ENCODE data around the gene MAT1A. TPM values are rescaled to one million over a fixed set of nuclear protein-coding genes. Genes with fewer than 3 reads are reported as not detected.

The MAT1A gene
- total RNA-seq, 4 donors from 2014 or later = 0.22 to 0.39 (median 0.25) TPM; not detected in 1

DNA sequence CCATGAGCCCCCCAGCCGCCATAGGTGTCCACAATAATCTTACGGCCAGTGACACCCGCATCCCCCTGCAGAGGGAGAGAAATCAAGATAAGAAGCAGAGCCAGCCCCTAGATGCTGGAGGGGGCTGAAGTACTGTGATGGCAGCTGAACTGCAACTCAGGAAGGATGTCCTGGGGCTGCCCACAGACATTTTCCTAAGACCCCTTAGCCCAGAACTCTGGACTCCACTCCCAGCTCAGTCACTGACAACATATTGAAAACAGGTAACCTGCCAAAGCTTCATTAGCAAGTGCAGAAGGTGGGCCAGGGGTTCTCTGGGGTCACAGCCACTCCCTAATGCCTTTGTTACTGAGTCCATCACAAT is 14.3 kb downstream of the MAT1A start:
- 92 to 100% methylated on average over 3 of the region's 3 CpGs for WGBS, 2 donors
- intact Hi-C loops (cut with DNase I) = no loop called here

GRCh38 chr10:80274396-80275134 is 14.9 kb downstream of the MAT1A start:
- no peak overlapping the region for H3K4me3 ChIP-seq (replicated peaks in 1 of 3)
- no peaks in the 10 kb centered on the region for H3K36me3 ChIP-seq
- no peaks in the 10 kb centered on the region for H3K4me1 ChIP-seq
- no peaks in the 10 kb centered on the region for H3K27me3 ChIP-seq
- no peak for TF ChIP-seq POLR2A (IDR thresholded peaks at IDR 0.05)
- no peak for TF ChIP-seq CTCF (IDR thresholded peaks at IDR 0.05)
- H3K27ac ChIP-seq = no peak overlapping the region
- WGBS, 2 donors = 95% methylated on average over 18 of the region's 18 CpGs
- H3K9me3 ChIP-seq = no peaks in the 10 kb centered on the region
- intact Hi-C loops (cut with DNase I) = no loop called here
- DNase-seq = no peak

More for the DNA sequence above, 14.3 kb downstream of the MAT1A start:
- DNase-seq = no peak
- Histone ChIP-seq H3K27me3 (no peaks in the 10 kb centered on the region), H3K4me3 (replicated peaks in 1 of 3) (no peak overlapping the region), H3K36me3 (no peaks in the 10 kb centered on the region), H3K9me3 (no peaks in the 10 kb centered on the region), H3K4me1 (no peaks in the 10 kb centered on the region), H3K27ac (no peak overlapping the region)
- no peak for TF ChIP-seq POLR2A (IDR thresholded peaks at IDR 0.05)
- TF ChIP-seq CTCF (IDR thresholded peaks at IDR 0.05) = no peak

GRCh38 chr10:80273523-80274170 is 15.8 kb downstream of the MAT1A start:
- Histone ChIP-seq H3K27ac (no peak overlapping the region), H3K9me3 (no peaks in the 10 kb centered on the region), H3K36me3 (no peaks in the 10 kb centered on the region), H3K27me3 (no peaks in the 10 kb centered on the region), H3K4me1 (no peaks in the 10 kb centered on the region), H3K4me3 (replicated peaks in 1 of 3) (no peak overlapping the region)
- TF ChIP-seq POLR2A (IDR thresholded peaks at IDR 0.05) = no peak
- no peak for TF ChIP-seq CTCF (IDR thresholded peaks at IDR 0.05)
- intact Hi-C loops (cut with DNase I) = no loop called here
- DNase-seq = no peak
- 85 to 93% methylated on average over 14 of the region's 14 CpGs for WGBS, 2 donors

DNA sequence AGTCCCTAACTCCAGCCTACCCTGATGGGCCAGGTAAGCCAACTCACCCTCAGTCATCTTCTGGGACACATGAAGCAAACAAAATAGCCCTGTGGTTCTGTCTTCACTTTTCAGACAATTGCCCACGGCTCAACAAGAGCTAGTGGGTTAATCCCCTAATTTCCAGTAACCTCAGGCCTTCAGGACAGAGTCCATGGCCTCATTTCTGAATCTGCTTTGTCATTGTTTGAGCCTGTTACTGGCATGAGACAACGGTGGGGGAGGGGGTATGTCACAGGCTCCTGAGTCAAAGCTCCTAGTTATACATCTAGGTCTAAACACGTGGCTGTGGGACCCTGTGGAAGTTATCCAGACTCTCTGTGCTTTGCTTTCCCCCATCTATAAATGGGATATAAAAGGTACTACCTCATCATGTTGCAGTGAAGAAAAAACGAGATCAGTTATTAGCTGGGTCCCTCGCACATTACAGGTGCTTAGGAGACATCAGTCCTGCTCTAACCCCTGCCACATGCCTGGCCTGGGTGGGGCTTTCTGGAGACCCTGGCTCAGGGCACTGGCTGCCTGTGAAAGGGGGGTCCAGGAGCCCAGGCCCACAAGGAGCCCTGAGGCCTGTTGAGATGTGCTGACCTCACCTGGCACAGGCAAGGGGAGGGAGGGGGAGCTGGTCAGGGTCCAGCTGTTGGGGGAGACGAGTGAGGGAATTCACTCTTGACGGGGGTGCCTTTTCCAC is 16.5 kb downstream of the MAT1A start:
- H3K36me3 ChIP-seq = no peaks in the 10 kb centered on the region
- H3K9me3 ChIP-seq = no peaks in the 10 kb centered on the region
- 70 to 74% methylated on average over 7 of the region's 7 CpGs for WGBS, 2 donors
- DNase-seq = peak; percentile 33 to 48
- no peak overlapping the region for H3K4me3 ChIP-seq (replicated peaks in 1 of 3)
- TF ChIP-seq POLR2A (IDR thresholded peaks at IDR 0.05) (no peak), CTCF (IDR thresholded peaks at IDR 0.05) (no peak)
- no peak overlapping the region for H3K27ac ChIP-seq
- H3K4me1 ChIP-seq = no peaks in the 10 kb centered on the region
- intact Hi-C loops (cut with DNase I) = no loop called here
- H3K27me3 ChIP-seq = no peaks in the 10 kb centered on the region

DNA sequence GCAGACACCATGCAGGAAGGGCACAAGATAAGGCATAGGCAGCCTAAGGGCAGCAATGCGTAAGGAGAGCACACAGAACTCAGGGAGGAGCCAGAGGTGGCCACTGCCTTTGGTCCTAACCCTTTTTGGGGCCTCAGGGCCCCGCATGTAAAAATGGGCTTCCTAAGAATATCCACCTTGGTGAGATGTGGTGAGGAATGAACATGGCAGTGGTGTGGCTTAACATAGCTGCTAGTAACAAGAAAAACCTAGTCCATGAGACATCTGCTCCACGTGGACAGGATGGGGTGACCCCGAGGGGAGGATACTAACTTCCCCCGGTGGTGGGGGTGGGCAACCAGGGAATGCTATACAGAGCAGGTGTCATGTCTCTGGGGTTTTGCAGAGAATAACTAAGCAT is 18.0 kb downstream of the MAT1A start:
- no peaks in the 10 kb centered on the region for H3K4me1 ChIP-seq
- intact Hi-C loops (cut with DNase I) = no loop called here
- H3K36me3 ChIP-seq = no peaks in the 10 kb centered on the region
- DNase-seq = no peak
- no peak for TF ChIP-seq POLR2A (IDR thresholded peaks at IDR 0.05)
- no peak for TF ChIP-seq CTCF (IDR thresholded peaks at IDR 0.05)
- 75 to 82% methylated on average over 5 of the region's 5 CpGs for WGBS, 2 donors
- no peaks in the 10 kb centered on the region for H3K9me3 ChIP-seq
- no peak overlapping the region for H3K4me3 ChIP-seq (replicated peaks in 1 of 3)
- no peaks in the 10 kb centered on the region for H3K27me3 ChIP-seq
- H3K27ac ChIP-seq = no peak overlapping the region
